Caco-2 (cell line): ENCODE data around the gene MAPKAP1. TPM values are rescaled to one million over a fixed set of nuclear protein-coding genes. Genes with fewer than 3 reads are reported as not detected.

Experiments
- BruUV-seq: library from RNA; stranded (reverse); fragments of 400-500 nt; replicated peaks from 2 replicates; lab custom pipeline; 2021; lab: Mats Ljungman, UMichigan
- CTCF ChIA-PET: fragments of 300-600 bp; sonication (Branson Sonifier 250); formaldehyde crosslinking; loops from one replicate; lab custom pipeline; 2022; ENCODE audit warnings: antibody characterized with exemption; lab: Charles Lee
- POLR2A ChIA-PET: fragments of 300-600 bp; sonication (Branson Sonifier 250); formaldehyde crosslinking; loops from one replicate; lab custom pipeline; 2022; ENCODE audit warnings: antibody characterized with exemption; lab: Charles Lee
- DNase-seq, 2 experiments: peaks; one replicate each; pipeline versions ENCODE4 v3.0.0 to v3.0.0-alpha.2; 2020 to 2022
- H3K27me3 ChIP-seq: replicated peaks from 2 replicates; pipeline ENCODE4 v1.6.0; 2011; ENCODE audit warnings: low read length; ENCODE audit not compliant: control insufficient read depth, insufficient read depth
- H3K36me3 ChIP-seq: 2 replicates; pipeline ENCODE4 v1.5.1; 2011; ENCODE audit warnings: low read length; ENCODE audit not compliant: control insufficient read depth, insufficient read depth
- H3K4me1 ChIP-seq: fragments of 250-450 bp; sonication (Bioruptor Pico); 2 replicates; pipeline ENCODE4 v1.5.1; 2020; ENCODE audit warnings: mild to moderate bottlenecking
- H3K4me3 ChIP-seq: 2 replicates; pipeline ENCODE4 v1.5.1; 2011; ENCODE audit warnings: low read depth, mild to moderate bottlenecking, control low read depth, low read length
- H3K9me3 ChIP-seq: fragments of 250-450 bp; sonication (Bioruptor Pico); 2 replicates; pipeline ENCODE4 v1.5.1; 2020; ENCODE audit warnings: mild to moderate bottlenecking, moderate library complexity
- H3K27ac Mint-ChIP-seq: one replicate; pipeline ENCODE4 v1.8.0; 2022; ENCODE audit warnings: mixed read lengths; ENCODE audit not compliant: unreplicated experiment
- H3K27me3 Mint-ChIP-seq: one replicate; pipeline ENCODE4 v1.8.0; 2022; ENCODE audit warnings: mixed read lengths; ENCODE audit not compliant: insufficient read depth, unreplicated experiment
- H3K36me3 Mint-ChIP-seq: one replicate; pipeline ENCODE4 v1.8.0; 2022; ENCODE audit warnings: mild to moderate bottlenecking, mixed read lengths; ENCODE audit not compliant: insufficient read depth, unreplicated experiment
- H3K4me1 Mint-ChIP-seq: one replicate; pipeline ENCODE4 v1.8.0; 2022; ENCODE audit warnings: low read depth, mixed read lengths; ENCODE audit not compliant: unreplicated experiment
- H3K4me3 Mint-ChIP-seq: one replicate; pipeline ENCODE4 v1.8.0; 2022; ENCODE audit warnings: mild to moderate bottlenecking, moderate library complexity, mixed read lengths; ENCODE audit not compliant: unreplicated experiment
- H3K9me3 Mint-ChIP-seq: one replicate; pipeline ENCODE4 v1.8.0; 2022; ENCODE audit warnings: mixed read lengths; ENCODE audit not compliant: unreplicated experiment
- intact Hi-C: fragments of 100-400 bp; cut with micrococcal nuclease; formaldehyde crosslinking; loops from one replicate; pipeline ENCODE4 v1.10.0; 2022; ENCODE audit not compliant: unreplicated experiment
- total RNA-seq: library from RNA; stranded (reverse); gene quantifications from 2 replicates; pipeline ENCODE4 v1.2.3, GENCODE V29; 2022
- TF ChIP-seq, protein P1 (sequence below), 2 experiments: fragments of 200-600 bp in 1 of 2; IDR thresholded peaks; 1 replicate in 1 of 2; 2 replicates in 1 of 2; pipeline versions ENCODE4 v1.5.1 to v1.8.0; 2011 to 2022; ENCODE audit warnings: antibody characterized with exemption in 1 of 2, control low read depth in 1 of 2, inconsistent platforms in 1 of 2, low read depth in 1 of 2, low read length in 1 of 2, mild to moderate bottlenecking in 1 of 2, moderate library complexity in 1 of 2; ENCODE audit not compliant: insufficient read depth in 1 of 2, severe bottlenecking in 1 of 2, unreplicated experiment in 1 of 2

MAPKAP1 gene
- total RNA-seq, 1 experiment from 2014 or later = 70.0 TPM

DNA sequence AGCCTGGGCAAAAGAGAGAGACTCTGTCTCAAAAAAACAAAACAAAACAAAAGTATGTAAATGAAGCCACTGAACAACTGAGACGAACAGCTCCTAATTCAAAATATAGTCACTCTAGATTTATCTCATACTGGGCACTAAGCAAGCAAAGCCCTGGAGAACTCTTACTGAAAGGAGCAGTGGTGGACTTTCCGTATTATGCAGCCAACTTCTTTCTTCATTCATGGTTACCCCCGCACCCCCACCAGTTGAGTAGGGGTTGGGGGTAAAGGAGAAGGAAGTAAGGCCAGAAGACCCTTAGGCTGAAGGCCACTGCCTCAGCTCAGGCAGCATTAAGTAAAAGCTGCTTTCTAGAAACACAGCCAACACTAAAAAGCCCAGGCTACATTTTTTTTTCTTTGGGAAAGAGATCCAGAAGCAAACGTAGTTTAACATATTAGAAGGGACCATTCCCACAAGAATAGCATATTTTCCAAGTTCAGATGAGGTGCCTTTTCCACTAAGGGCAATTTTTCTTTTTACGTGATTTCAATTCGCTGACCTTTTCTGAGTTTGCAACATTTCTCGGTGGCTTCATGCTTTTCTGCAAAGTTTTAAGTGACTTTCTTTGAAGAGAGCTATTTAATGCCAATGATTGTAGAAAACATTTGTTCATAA, 55.3 kb downstream of the MAPKAP1 start:
- Mint-ChIP-seq H3K4me3 (no peak overlapping the region), H3K4me1 (no peaks in the 10 kb centered on the region), H3K27ac (no peak overlapping the region), H3K9me3 (no peaks in the 10 kb centered on the region), H3K36me3 (no peaks in the 10 kb centered on the region), H3K27me3 (no peaks in the 10 kb centered on the region)
- no peak for DNase-seq
- POLR2A ChIA-PET = no interaction called here
- BruUV-seq = no TSS peak
- H3K9me3 ChIP-seq = no peaks in the 10 kb centered on the region
- CTCF ChIA-PET = no interaction called here
- no peaks in the 10 kb centered on the region for H3K36me3 ChIP-seq
- no peaks in the 10 kb centered on the region for H3K27me3 ChIP-seq
- H3K4me1 ChIP-seq = peaks cover 15% of the 10 kb centered on the region
- intact Hi-C loops = no loop called here
- TF ChIP-seq, protein P1, sequence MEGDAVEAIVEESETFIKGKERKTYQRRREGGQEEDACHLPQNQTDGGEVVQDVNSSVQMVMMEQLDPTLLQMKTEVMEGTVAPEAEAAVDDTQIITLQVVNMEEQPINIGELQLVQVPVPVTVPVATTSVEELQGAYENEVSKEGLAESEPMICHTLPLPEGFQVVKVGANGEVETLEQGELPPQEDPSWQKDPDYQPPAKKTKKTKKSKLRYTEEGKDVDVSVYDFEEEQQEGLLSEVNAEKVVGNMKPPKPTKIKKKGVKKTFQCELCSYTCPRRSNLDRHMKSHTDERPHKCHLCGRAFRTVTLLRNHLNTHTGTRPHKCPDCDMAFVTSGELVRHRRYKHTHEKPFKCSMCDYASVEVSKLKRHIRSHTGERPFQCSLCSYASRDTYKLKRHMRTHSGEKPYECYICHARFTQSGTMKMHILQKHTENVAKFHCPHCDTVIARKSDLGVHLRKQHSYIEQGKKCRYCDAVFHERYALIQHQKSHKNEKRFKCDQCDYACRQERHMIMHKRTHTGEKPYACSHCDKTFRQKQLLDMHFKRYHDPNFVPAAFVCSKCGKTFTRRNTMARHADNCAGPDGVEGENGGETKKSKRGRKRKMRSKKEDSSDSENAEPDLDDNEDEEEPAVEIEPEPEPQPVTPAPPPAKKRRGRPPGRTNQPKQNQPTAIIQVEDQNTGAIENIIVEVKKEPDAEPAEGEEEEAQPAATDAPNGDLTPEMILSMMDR (IDR thresholded peaks at IDR 0.05; ENCODE audit: insufficient read depth in 1 of 2, low read depth in 1 of 2, low read length in 1 of 2, severe bottlenecking in 1 of 2, unreplicated experiment in 1 of 2) = no peak
- no peak overlapping the region for H3K4me3 ChIP-seq

DNA sequence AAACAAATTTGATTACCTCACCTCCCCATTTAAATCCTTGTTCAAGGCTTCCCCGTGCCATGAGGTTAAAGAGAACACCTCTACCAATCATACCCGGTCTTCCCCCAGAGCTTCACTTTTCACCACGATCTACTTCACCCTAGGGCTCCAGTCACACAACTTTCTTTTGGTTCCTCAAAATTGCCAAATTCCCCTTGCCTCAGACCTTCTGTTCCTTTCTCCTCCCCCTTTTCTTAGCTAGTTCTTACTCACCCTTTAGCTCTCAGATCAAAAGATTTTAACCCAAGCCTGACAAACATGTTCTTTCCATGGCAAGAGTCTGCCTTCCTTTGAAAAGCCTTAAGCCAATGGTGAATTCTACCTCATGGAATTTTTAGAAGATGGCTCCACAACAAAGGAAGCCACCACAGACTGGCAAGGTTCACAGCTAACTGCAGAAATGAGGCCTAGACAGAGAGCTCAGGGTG, 56.7 kb downstream of the MAPKAP1 start:
- no peak overlapping the region for H3K4me3 Mint-ChIP-seq
- no peak for DNase-seq
- H3K27ac Mint-ChIP-seq = no peak overlapping the region
- Histone ChIP-seq H3K27me3 (no peaks in the 10 kb centered on the region), H3K36me3 (no peaks in the 10 kb centered on the region), H3K4me3 (no peak overlapping the region), H3K4me1 (peaks cover 15% of the 10 kb centered on the region), H3K9me3 (no peaks in the 10 kb centered on the region)
- no peaks in the 10 kb centered on the region for H3K36me3 Mint-ChIP-seq
- ChIA-PET CTCF (interaction anchor here (0.6 kb wide), 1 partner anchor 24 kb away, joined by 10 read pairs; no protein-coding TSS in a partner anchor), POLR2A (no interaction called here)
- H3K4me1 Mint-ChIP-seq = no peaks in the 10 kb centered on the region
- TF ChIP-seq, protein P1 (IDR thresholded peaks at IDR 0.05; ENCODE audit: insufficient read depth in 1 of 2, low read depth in 1 of 2, low read length in 1 of 2, severe bottlenecking in 1 of 2, unreplicated experiment in 1 of 2) = no peak
- BruUV-seq = no TSS peak
- H3K27me3 Mint-ChIP-seq = no peaks in the 10 kb centered on the region
- intact Hi-C loops = no loop called here
- H3K9me3 Mint-ChIP-seq = no peaks in the 10 kb centered on the region

DNA sequence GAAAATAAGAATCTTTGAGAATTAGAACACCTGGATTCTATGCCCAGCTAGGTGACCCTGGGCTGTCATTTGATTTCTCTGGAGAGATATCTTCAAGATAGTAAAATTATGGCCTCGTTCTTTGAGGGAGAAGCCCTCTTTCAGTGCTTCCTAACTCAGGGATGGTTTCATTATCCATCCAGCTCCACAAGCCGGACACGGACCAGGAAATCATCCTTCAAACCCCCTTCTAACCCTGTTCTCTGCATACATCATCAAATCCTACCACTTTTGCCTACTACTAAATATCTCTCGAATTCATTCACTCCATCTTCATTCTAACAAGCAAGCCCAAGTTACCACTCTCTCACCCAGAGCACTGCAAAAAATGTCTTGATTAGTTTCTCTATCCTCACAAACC, 57.2 kb downstream of the MAPKAP1 start:
- no peak for DNase-seq
- no peaks in the 10 kb centered on the region for H3K36me3 Mint-ChIP-seq
- POLR2A ChIA-PET = no interaction called here
- TF ChIP-seq, protein P1 (IDR thresholded peaks at IDR 0.05; ENCODE audit: insufficient read depth in 1 of 2, low read depth in 1 of 2, low read length in 1 of 2, severe bottlenecking in 1 of 2, unreplicated experiment in 1 of 2) = no peak
- Histone ChIP-seq H3K4me1 (peaks cover 15% of the 10 kb centered on the region), H3K4me3 (no peak overlapping the region), H3K9me3 (no peaks in the 10 kb centered on the region), H3K36me3 (no peaks in the 10 kb centered on the region), H3K27me3 (no peaks in the 10 kb centered on the region)
- CTCF ChIA-PET = interaction anchor here (0.6 kb wide), 1 partner anchor 24 kb away, joined by 10 read pairs; no protein-coding TSS in a partner anchor
- intact Hi-C loops = no loop called here
- no peaks in the 10 kb centered on the region for H3K4me1 Mint-ChIP-seq
- H3K9me3 Mint-ChIP-seq = no peaks in the 10 kb centered on the region
- H3K27ac Mint-ChIP-seq = no peak overlapping the region
- no peak overlapping the region for H3K4me3 Mint-ChIP-seq
- H3K27me3 Mint-ChIP-seq = no peaks in the 10 kb centered on the region
- no TSS peak for BruUV-seq
